GM18498 (cell line): ENCODE data around the gene ICAM5.
"Not testable (repeated sequence)": the region's sequence is repeated elsewhere in the genome, so short reads cannot be mapped to it uniquely, and the experiment has no call there.

Experiments used
- ATAC-seq: cut with Tn5 transposase; IDR thresholded peaks from one replicate; pipeline ENCODE4 v1.9.1; 2021; ENCODE audit warnings: mild to moderate bottlenecking, moderate library complexity; ENCODE audit not compliant: unreplicated experiment

Gene ICAM5

GRCh38 chr19:10289836-10290356 lies at the start of gene ICAM5:
ICAM5 (plus strand) TSS chr19:10289952; CDS start chr19:10290044, 92 bp downstream.
- no peak for ATAC-seq

- not testable (repeated sequence) for ATAC-seq
Measured at GRCh38 chr19:10241826-10242449, 47.8 kb upstream of the ICAM5 start.

GRCh38 chr19:10243606-10244005 lies 46.1 kb upstream of the ICAM5 start:
- no peak for ATAC-seq

GRCh38 chr19:10245189-10245939 lies 44.4 kb upstream of the ICAM5 start:
- no peak for ATAC-seq

GRCh38 chr19:10246511-10246910 lies 43.2 kb upstream of the ICAM5 start:
- no peak for ATAC-seq

GRCh38 chr19:10251792-10252694 lies 37.7 kb upstream of the ICAM5 start, which contains the start of gene MRPL4:
MRPL4 (plus strand) TSS chr19:10252214; CDS start chr19:10252254, 40 bp downstream.
- peak; percentile 88 for ATAC-seq

GRCh38 chr19:10252707-10253106 lies 37.0 kb upstream of the ICAM5 start:
- ATAC-seq, result no peak

- no peak for ATAC-seq
Measured at GRCh38 chr19:10254244-10254643, 35.5 kb upstream of the ICAM5 start.

GRCh38 chr19:10255358-10255757 lies 34.4 kb upstream of the ICAM5 start:
- ATAC-seq, result no peak

GRCh38 chr19:10256551-10256950 lies 33.2 kb upstream of the ICAM5 start:
- ATAC-seq, result no peak

- no peak for ATAC-seq
Measured at GRCh38 chr19:10256970-10257615, 32.7 kb upstream of the ICAM5 start.

GRCh38 chr19:10258080-10258710 lies 31.6 kb upstream of the ICAM5 start:
- no peak for ATAC-seq

GRCh38 chr19:10259162-10259905 lies 30.4 kb upstream of the ICAM5 start:
- no peak for ATAC-seq

GRCh38 chr19:10260141-10260584 lies 29.6 kb upstream of the ICAM5 start:
- no peak for ATAC-seq

GRCh38 chr19:10262771-10263170 lies 27.0 kb upstream of the ICAM5 start:
- no peak for ATAC-seq

GRCh38 chr19:10266706-10267105 lies 23.0 kb upstream of the ICAM5 start:
- no peak for ATAC-seq

GRCh38 chr19:10268071-10268470 lies 21.7 kb upstream of the ICAM5 start:
- ATAC-seq, result no peak

GRCh38 chr19:10269333-10270179 lies 20.2 kb upstream of the ICAM5 start:
- peak; percentile 46 for ATAC-seq
